GM12878 (cell line): ENCODE results near the gene ZNF225. TPM values are rescaled to one million over a fixed set of nuclear protein-coding genes. Genes with fewer than 3 reads are reported as not detected.
A peak's percentile ranks its signal among the peaks of the same experiment; 100 is the strongest.

ENCODE experiments used
- CHD4 ChIP-seq: fragments of 200-600 bp; sonication (generic); IDR thresholded peaks from 2 replicates; pipeline ENCODE4 v1.6.1; 2016; ENCODE audit warnings: mild to moderate bottlenecking
- CREB1 ChIP-seq: IDR thresholded peaks from 2 replicates; pipeline ENCODE4 v1.6.1; 2012; ENCODE audit warnings: low read depth, mild to moderate bottlenecking, inconsistent platforms
- E4F1 ChIP-seq: fragments of 450-650 bp; IDR thresholded peaks from 2 replicates; pipeline ENCODE4 v1.6.1; 2018; ENCODE audit warnings: borderline replicate concordance, mild to moderate bottlenecking; ENCODE audit not compliant: partially characterized antibody
- FOXM1 ChIP-seq: IDR thresholded peaks from 2 replicates; pipeline ENCODE4 v1.6.1; 2012; ENCODE audit warnings: low read depth, mild to moderate bottlenecking, inconsistent platforms, low read length, moderate library complexity
- HDAC2 ChIP-seq: fragments of 200-600 bp; sonication (generic); IDR thresholded peaks from 2 replicates; pipeline ENCODE4 v1.6.1; 2017
- HDAC6 ChIP-seq: fragments of 200-600 bp; sonication (generic); IDR thresholded peaks from one replicate; pipeline ENCODE4 v1.8.0; 2017; ENCODE audit warnings: antibody characterized with exemption; ENCODE audit not compliant: unreplicated experiment
- HDGF ChIP-seq: fragments of 450-650 bp; IDR thresholded peaks from 2 replicates; pipeline ENCODE4 v1.6.1; 2016; ENCODE audit warnings: antibody characterized with exemption
- IKZF2 ChIP-seq, 2 experiments: fragments of 450-650 bp; IDR thresholded peaks; 2 replicates each; pipeline ENCODE4 v1.6.1; 2017; ENCODE audit warnings: mild to moderate bottlenecking in 2 of 2, moderate library complexity in 2 of 2
- LARP7 ChIP-seq: fragments of 450-650 bp; IDR thresholded peaks from 2 replicates; pipeline ENCODE4 v1.6.1; 2017; ENCODE audit warnings: mild to moderate bottlenecking
- MEF2A ChIP-seq: IDR thresholded peaks from 2 replicates; pipeline ENCODE4 v1.6.1; 2011; ENCODE audit warnings: low read depth, mild to moderate bottlenecking, low read length, moderate library complexity; ENCODE audit not compliant: insufficient read depth
- MTA3 ChIP-seq: IDR thresholded peaks from 2 replicates; pipeline ENCODE4 v1.6.1; 2012; ENCODE audit warnings: low read length, inconsistent platforms, borderline replicate concordance
- MXI1 ChIP-seq: fragments of 150-350 bp; IDR thresholded peaks from 2 replicates; pipeline ENCODE4 v1.6.1; 2011; ENCODE audit warnings: low read depth, mild to moderate bottlenecking, inconsistent platforms, low read length, improper control_type of control experiment
- NFIC ChIP-seq: IDR thresholded peaks from 2 replicates; pipeline ENCODE4 v1.6.1; 2012; ENCODE audit warnings: low read depth, mild to moderate bottlenecking, inconsistent platforms, low read length, moderate library complexity
- NFXL1 ChIP-seq: fragments of 450-650 bp; IDR thresholded peaks from 2 replicates; pipeline ENCODE4 v1.6.1; 2017; ENCODE audit warnings: antibody characterized with exemption, mild to moderate bottlenecking, borderline replicate concordance
- NRF1 ChIP-seq: conservative IDR thresholded peaks from 2 replicates; pipeline ENCODE4 v1.6.1; 2011; ENCODE audit warnings: mild to moderate bottlenecking, low read depth, low read length, improper control_type of control experiment
- RAD51 ChIP-seq: fragments of 450-650 bp; IDR thresholded peaks from 2 replicates; pipeline ENCODE4 v1.6.1; 2016; ENCODE audit warnings: moderate library complexity, mild to moderate bottlenecking, inconsistent platforms
- RB1 ChIP-seq: fragments of 450-650 bp; formaldehyde crosslinking; IDR thresholded peaks from 2 replicates; pipeline ENCODE4 v1.6.1; 2017; ENCODE audit warnings: mild to moderate bottlenecking, borderline replicate concordance
- RELA ChIP-seq: fragments of 450-650 bp; IDR thresholded peaks from 2 replicates; pipeline ENCODE4 v1.8.0; 2014; ENCODE audit warnings: borderline replicate concordance; ENCODE audit not compliant: partially characterized antibody
- RFX5 ChIP-seq: IDR thresholded peaks from 2 replicates; pipeline ENCODE4 v1.6.1; 2011; ENCODE audit warnings: low read depth, low read length, improper control_type of control experiment
- SIN3A ChIP-seq: IDR thresholded peaks from 2 replicates; pipeline ENCODE4 v1.6.1; 2012; ENCODE audit warnings: low read depth, low read length, improper control_type of control experiment
- SIX5 ChIP-seq: IDR thresholded peaks from 2 replicates; pipeline ENCODE4 v1.6.1; 2011; ENCODE audit warnings: mild to moderate bottlenecking, low read depth, low read length, moderate library complexity; ENCODE audit not compliant: severe bottlenecking
- SREBF2 ChIP-seq: IDR thresholded peaks from 2 replicates; pipeline ENCODE4 v1.6.1; 2012; ENCODE audit warnings: mild to moderate bottlenecking, low read length
- YBX1 ChIP-seq: fragments of 450-650 bp; IDR thresholded peaks from 2 replicates; pipeline ENCODE4 v1.6.1; 2016; ENCODE audit warnings: antibody characterized with exemption
- YY1 ChIP-seq: IDR thresholded peaks from 2 replicates; pipeline ENCODE4 v1.6.1; 2011; ENCODE audit warnings: low read depth, mild to moderate bottlenecking, low read length
- ZNF217 ChIP-seq: fragments of 450-650 bp; IDR thresholded peaks from 2 replicates; pipeline ENCODE4 v1.6.1; 2017; ENCODE audit warnings: antibody characterized with exemption, mild to moderate bottlenecking
- ZSCAN29 ChIP-seq: fragments of 450-650 bp; IDR thresholded peaks from 2 replicates; pipeline ENCODE4 v1.6.1; 2017; ENCODE audit warnings: mild to moderate bottlenecking, moderate library complexity
- polyA plus RNA-seq, 11 experiments: library from polyadenylated mRNA; depleted of rRNA in 4 of 11; unstranded in 6 of 11; stranded (reverse) in 5 of 11; fragments of >200 nt; fragmentation: Nextera tagmentation in 4 of 11; fragmentation: Illumina TruSeq in 1 of 11; extraction: Ambion mirVana in 4 of 11; extraction: Trizol in 1 of 11; gene quantifications; 1 replicate in 1 of 11; 2 replicates in 10 of 11; pipeline versions ENCODE4 v1.2.1 to v1.2.3, GENCODE V29; 2011 to 2016; ENCODE audit warnings: inconsistent platforms in 2 of 11, missing spikeins in 2 of 11, low read depth in 1 of 11
- total RNA-seq, 4 experiments: library from RNA; depleted of rRNA in 3 of 4; stranded (reverse); fragments of >200 nt in 3 of 4; fragmentation: Illumina TruSeq in 1 of 4; extraction: Trizol in 1 of 4; gene quantifications; 2 replicates each; pipeline versions ENCODE4 v1.2.1 to v1.2.3, GENCODE V29; 2013 to 2021
- TF ChIP-seq, protein P1 (sequence below): fragments of 150-350 bp; IDR thresholded peaks from 2 replicates; pipeline ENCODE4 v1.6.1; 2014; ENCODE audit warnings: mild to moderate bottlenecking, low read depth, low read length

ZNF225 gene
- total and polyA plus RNA-seq, 10 of the 15 experiments (the other 5 are each of a cell fraction or from before 2014, with no cell fraction given), result 1.3 to 4.4 (median 2.6) TPM

- TF ChIP-seq NRF1 (no peak; the same call in 1 of the 2 replicates), RELA (no peak), RB1 (no peak), HDGF (no peak), LARP7 (no peak), ZSCAN29 (no peak), HDAC2 (no peak), IKZF2 (IDR thresholded peaks at IDR 0.05) (peak; percentile 75 to 78; a peak in 2 of 4 replicates), SREBF2 (no peak), MEF2A (0 out of 2 replicates have a peak, but pooled peaks have one; percentile 17), ZNF217 (no peak), SIX5 (peak; percentile 97), MXI1 (peak; percentile 68), YBX1 (no peak), SIN3A (peak; percentile 73; the same call in 1 of the 2 replicates), E4F1 (peak; percentile 74), HDAC6 (no peak), RAD51 (no peak), YY1 (peak; percentile 79), FOXM1 (no peak), CREB1 (peak; percentile 84), CHD4 (no peak), NFXL1 (no peak), MTA3 (no peak), NFIC (no peak), RFX5 (no peak)
- TF ChIP-seq, protein P1, sequence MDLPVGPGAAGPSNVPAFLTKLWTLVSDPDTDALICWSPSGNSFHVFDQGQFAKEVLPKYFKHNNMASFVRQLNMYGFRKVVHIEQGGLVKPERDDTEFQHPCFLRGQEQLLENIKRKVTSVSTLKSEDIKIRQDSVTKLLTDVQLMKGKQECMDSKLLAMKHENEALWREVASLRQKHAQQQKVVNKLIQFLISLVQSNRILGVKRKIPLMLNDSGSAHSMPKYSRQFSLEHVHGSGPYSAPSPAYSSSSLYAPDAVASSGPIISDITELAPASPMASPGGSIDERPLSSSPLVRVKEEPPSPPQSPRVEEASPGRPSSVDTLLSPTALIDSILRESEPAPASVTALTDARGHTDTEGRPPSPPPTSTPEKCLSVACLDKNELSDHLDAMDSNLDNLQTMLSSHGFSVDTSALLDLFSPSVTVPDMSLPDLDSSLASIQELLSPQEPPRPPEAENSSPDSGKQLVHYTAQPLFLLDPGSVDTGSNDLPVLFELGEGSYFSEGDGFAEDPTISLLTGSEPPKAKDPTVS, result no peak
These were observed at the start of gene ZNF225 (continued) for GRCh38 chr19:44113138-44113783.
